MM.1S (cell line): ENCODE results near the gene IMPA2.

Experiments
- DNase-seq: peaks from one replicate; pipeline ENCODE4 v3.0.0-alpha.2; 2015
- H2AFZ ChIP-seq: fragments of 300-600 bp; sonication (generic); 2 replicates; pipeline ENCODE4 v1.6.0; 2016; ENCODE audit warnings: antibody characterized with exemption, low read length
- H3F3A ChIP-seq: fragments of 300-600 bp; sonication (generic); 2 replicates; pipeline ENCODE4 v1.6.1; 2016; ENCODE audit warnings: mild to moderate bottlenecking, antibody characterized with exemption, low read length, moderate library complexity, mixed read lengths; ENCODE audit not compliant: insufficient read depth
- H3K27ac ChIP-seq: fragments of 300-600 bp; sonication (generic); 2 replicates; pipeline ENCODE4 v1.5.1; 2016; ENCODE audit warnings: mild to moderate bottlenecking, low read length
- H3K27me3 ChIP-seq: fragments of 300-600 bp; sonication (generic); replicated peaks from 2 replicates; pipeline ENCODE4 v1.6.0; 2016; ENCODE audit warnings: low read length; ENCODE audit not compliant: insufficient read depth
- H3K36me3 ChIP-seq: fragments of 300-600 bp; sonication (generic); replicated peaks from 2 replicates; pipeline ENCODE4 v1.6.1; 2016; ENCODE audit warnings: mild to moderate bottlenecking, low read length, mixed read lengths; ENCODE audit not compliant: insufficient read depth
- H3K4me1 ChIP-seq: fragments of 300-600 bp; sonication (generic); 2 replicates; pipeline ENCODE4 v1.6.1; 2016; ENCODE audit warnings: low read length, mixed read lengths
- H3K4me2 ChIP-seq: fragments of 300-600 bp; sonication (generic); 2 replicates; pipeline ENCODE4 v1.6.0; 2016; ENCODE audit warnings: low read depth, low read length
- H3K4me3 ChIP-seq: fragments of 300-600 bp; sonication (generic); 2 replicates; pipeline ENCODE4 v1.5.1; 2016; ENCODE audit warnings: low read length, mixed read lengths
- H3K79me2 ChIP-seq: fragments of 300-600 bp; sonication (generic); 2 replicates; pipeline ENCODE4 v1.6.1; 2016; ENCODE audit warnings: mixed run types, low read length, mixed read lengths
- H3K9ac ChIP-seq: fragments of 300-600 bp; sonication (generic); 2 replicates; pipeline ENCODE4 v1.6.1; 2016; ENCODE audit warnings: low read length, mixed read lengths
- H3K9me2 ChIP-seq: fragments of 300-600 bp; sonication (generic); replicated peaks from 2 replicates; pipeline ENCODE4 v1.6.1; 2016; ENCODE audit warnings: mild to moderate bottlenecking, low read length, mixed read lengths; ENCODE audit not compliant: insufficient read depth
- H3K9me3 ChIP-seq: fragments of 300-600 bp; sonication (generic); replicated peaks from 2 replicates; pipeline ENCODE4 v1.6.1; 2016; ENCODE audit warnings: mild to moderate bottlenecking, low read length, mixed read lengths; ENCODE audit not compliant: insufficient read depth
- H4K20me1 ChIP-seq: fragments of 300-600 bp; sonication (generic); 2 replicates; pipeline ENCODE4 v1.6.1; 2016; ENCODE audit warnings: mild to moderate bottlenecking, low read length, moderate library complexity, mixed read lengths; ENCODE audit not compliant: insufficient read depth
- EZH2 ChIP-seq: fragments of 300-600 bp; sonication (generic); optimal IDR thresholded peaks from 2 replicates; pipeline ENCODE3; 2017; ENCODE audit warnings: low read depth, mild to moderate bottlenecking, antibody characterized with exemption, low read length, mixed read lengths
- EZH2phosphoT487 ChIP-seq: fragments of 300-600 bp; sonication (generic); IDR thresholded peaks from 2 replicates; pipeline ENCODE4 v1.6.1; 2018; ENCODE audit warnings: antibody characterized with exemption, low read length
- TF ChIP-seq, protein P1 (sequence below): fragments of 300-600 bp; sonication (generic); IDR thresholded peaks from 2 replicates; pipeline ENCODE4 v1.5.1; 2016; ENCODE audit warnings: antibody characterized with exemption, low read length, mixed read lengths

IMPA2 gene

DNA sequence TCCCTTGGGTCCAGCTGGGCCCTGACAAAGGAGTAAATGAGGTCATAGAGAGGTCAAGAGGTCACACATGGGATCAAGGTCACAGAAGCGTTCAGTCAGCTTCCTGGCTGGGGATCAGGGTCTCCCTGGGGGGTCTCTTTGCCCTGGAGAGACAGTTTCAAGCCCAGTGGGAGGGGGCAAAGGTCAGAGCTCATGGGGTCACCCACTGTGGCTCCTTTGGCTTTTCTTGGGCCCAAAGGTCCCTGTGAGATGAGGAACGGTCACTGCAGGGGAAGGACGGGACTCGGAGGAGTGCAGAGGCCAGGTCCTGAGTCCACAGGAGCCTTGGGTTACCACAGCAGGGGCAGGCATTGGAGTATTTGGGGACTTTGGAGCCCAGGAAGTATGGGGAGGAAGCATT is 81.7 kb downstream of the IMPA2 start:
- H3K27me3 ChIP-seq = no peaks in the 10 kb centered on the region
- H3K9me2 ChIP-seq = no peaks in the 10 kb centered on the region
- H3K9ac ChIP-seq = no peak overlapping the region
- no peak for TF ChIP-seq EZH2
- TF ChIP-seq, protein P1, sequence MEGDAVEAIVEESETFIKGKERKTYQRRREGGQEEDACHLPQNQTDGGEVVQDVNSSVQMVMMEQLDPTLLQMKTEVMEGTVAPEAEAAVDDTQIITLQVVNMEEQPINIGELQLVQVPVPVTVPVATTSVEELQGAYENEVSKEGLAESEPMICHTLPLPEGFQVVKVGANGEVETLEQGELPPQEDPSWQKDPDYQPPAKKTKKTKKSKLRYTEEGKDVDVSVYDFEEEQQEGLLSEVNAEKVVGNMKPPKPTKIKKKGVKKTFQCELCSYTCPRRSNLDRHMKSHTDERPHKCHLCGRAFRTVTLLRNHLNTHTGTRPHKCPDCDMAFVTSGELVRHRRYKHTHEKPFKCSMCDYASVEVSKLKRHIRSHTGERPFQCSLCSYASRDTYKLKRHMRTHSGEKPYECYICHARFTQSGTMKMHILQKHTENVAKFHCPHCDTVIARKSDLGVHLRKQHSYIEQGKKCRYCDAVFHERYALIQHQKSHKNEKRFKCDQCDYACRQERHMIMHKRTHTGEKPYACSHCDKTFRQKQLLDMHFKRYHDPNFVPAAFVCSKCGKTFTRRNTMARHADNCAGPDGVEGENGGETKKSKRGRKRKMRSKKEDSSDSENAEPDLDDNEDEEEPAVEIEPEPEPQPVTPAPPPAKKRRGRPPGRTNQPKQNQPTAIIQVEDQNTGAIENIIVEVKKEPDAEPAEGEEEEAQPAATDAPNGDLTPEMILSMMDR = no peak
- TF ChIP-seq EZH2phosphoT487 = no peak
- no peak overlapping the region for H3K27ac ChIP-seq
- no peaks in the 10 kb centered on the region for H4K20me1 ChIP-seq
- no peaks in the 10 kb centered on the region for H3K36me3 ChIP-seq
- H2AFZ ChIP-seq = no peak overlapping the region
- H3F3A ChIP-seq = no peaks in the 10 kb centered on the region
- H3K4me3 ChIP-seq = no peak overlapping the region
- no peak overlapping the region for H3K4me2 ChIP-seq
- DNase-seq = no peak
- H3K9me3 ChIP-seq = no peaks in the 10 kb centered on the region
- no peaks in the 10 kb centered on the region for H3K79me2 ChIP-seq
- H3K4me1 ChIP-seq = no peaks in the 10 kb centered on the region

DNA sequence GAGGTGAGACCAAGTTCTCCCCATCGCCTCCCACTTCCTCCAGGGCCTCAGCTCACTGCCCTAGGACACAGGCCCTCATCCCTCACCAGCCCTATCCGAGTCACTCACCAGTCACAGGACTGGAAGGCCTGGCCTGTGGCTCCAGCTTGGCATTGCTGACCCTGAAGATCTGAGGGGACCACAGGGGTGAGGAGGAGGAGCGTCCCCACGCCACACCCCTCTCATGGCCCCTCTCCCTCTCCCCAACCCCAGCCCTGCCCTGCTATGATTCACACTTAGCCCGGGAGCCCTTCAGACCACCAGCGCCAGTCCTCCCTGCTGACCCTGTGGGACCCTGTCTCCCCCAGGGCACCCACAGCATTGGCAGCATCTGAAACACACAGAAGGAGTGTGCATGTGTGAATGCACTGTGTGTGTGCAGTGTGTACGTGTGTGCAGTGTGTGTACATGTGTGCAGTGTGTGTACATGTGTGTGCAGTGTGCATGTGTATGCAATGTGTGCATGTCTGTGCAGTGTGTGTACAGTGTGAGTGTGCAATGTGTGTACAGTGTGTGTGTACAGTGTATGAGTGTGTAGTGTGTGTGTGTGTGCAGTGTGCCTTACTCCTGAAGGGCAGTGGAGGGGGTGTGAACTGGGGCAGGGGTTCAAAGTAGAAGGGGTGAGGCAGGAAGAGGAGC is 82.9 kb downstream of the IMPA2 start:
- Histone ChIP-seq H3K4me2 (no peak overlapping the region), H2AFZ (no peak overlapping the region), H3K27me3 (no peaks in the 10 kb centered on the region), H3K4me3 (no peak overlapping the region), H3K9me3 (no peaks in the 10 kb centered on the region), H4K20me1 (no peaks in the 10 kb centered on the region), H3K4me1 (no peaks in the 10 kb centered on the region), H3K36me3 (no peaks in the 10 kb centered on the region), H3F3A (no peaks in the 10 kb centered on the region), H3K27ac (no peak overlapping the region), H3K9me2 (no peaks in the 10 kb centered on the region), H3K9ac (no peak overlapping the region), H3K79me2 (no peaks in the 10 kb centered on the region)
- TF ChIP-seq EZH2 = no peak
- no peak for TF ChIP-seq EZH2phosphoT487
- TF ChIP-seq, protein P1 = no peak
- DNase-seq = no peak

DNA sequence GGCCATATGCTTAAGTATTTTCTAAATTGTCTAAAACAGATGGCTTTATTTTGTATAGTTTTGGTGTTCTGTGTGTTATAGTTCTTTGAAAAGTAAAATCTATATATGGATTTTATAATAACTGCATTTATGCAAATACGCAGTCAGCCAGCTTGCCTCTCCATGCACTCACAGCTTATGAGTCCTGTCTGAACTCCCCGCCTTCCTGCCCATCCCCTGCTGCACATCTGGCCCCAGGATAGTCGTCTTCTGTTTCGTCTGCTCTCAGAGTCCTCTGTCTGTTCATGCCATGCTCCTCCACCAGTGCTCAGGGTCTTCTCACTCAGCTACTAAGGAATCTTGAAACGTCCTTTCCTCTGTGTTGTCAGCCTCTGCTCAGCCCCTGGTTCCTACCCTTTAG is 84.1 kb downstream of the IMPA2 start:
- H3K4me1 ChIP-seq = no peaks in the 10 kb centered on the region
- DNase-seq = no peak
- H3K27ac ChIP-seq = no peak overlapping the region
- H4K20me1 ChIP-seq = no peaks in the 10 kb centered on the region
- TF ChIP-seq EZH2 (no peak), EZH2phosphoT487 (no peak)
- TF ChIP-seq, protein P1 = no peak
- no peaks in the 10 kb centered on the region for H3F3A ChIP-seq
- H2AFZ ChIP-seq = no peak overlapping the region
- no peaks in the 10 kb centered on the region for H3K36me3 ChIP-seq
- H3K27me3 ChIP-seq = no peaks in the 10 kb centered on the region
- H3K9ac ChIP-seq = no peak overlapping the region
- H3K9me3 ChIP-seq = no peaks in the 10 kb centered on the region
- no peak overlapping the region for H3K4me2 ChIP-seq
- H3K9me2 ChIP-seq = no peaks in the 10 kb centered on the region
- H3K4me3 ChIP-seq = no peak overlapping the region
- no peaks in the 10 kb centered on the region for H3K79me2 ChIP-seq
